GM21423 (cell line): ENCODE results near the gene NOL4L.

Experiments used
- ATAC-seq: cut with Tn5 transposase; IDR thresholded peaks from one replicate; pipeline ENCODE4 v1.9.1; 2021; ENCODE audit warnings: mild to moderate bottlenecking, moderate library complexity; ENCODE audit not compliant: unreplicated experiment

The NOL4L gene

DNA sequence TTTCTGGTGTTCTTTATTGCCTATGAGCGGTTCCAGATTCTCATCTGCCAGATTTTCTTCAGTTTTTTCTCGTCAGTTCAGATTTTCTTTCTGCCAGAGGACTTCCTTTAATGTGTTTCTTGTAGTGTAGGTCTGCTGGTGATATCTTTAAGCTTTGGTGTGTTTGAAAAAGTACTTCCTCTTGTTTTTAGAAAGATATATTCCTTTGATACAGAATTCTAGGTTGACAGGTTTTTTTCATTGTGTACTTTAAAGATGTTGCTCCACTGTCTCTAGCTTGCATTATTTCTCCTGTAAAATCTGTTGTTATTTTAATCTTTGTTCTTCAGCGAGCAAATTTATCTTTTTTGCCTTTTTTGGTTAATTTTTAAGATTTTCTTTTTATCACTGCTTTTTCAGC lies 190.1 kb downstream of the NOL4L start:
- no peak for ATAC-seq
